ENCODE results near the gene LURAP1L.
A peak's percentile ranks its signal among the peaks of the same experiment; 100 is the strongest.

Gene LURAP1L

DNA sequence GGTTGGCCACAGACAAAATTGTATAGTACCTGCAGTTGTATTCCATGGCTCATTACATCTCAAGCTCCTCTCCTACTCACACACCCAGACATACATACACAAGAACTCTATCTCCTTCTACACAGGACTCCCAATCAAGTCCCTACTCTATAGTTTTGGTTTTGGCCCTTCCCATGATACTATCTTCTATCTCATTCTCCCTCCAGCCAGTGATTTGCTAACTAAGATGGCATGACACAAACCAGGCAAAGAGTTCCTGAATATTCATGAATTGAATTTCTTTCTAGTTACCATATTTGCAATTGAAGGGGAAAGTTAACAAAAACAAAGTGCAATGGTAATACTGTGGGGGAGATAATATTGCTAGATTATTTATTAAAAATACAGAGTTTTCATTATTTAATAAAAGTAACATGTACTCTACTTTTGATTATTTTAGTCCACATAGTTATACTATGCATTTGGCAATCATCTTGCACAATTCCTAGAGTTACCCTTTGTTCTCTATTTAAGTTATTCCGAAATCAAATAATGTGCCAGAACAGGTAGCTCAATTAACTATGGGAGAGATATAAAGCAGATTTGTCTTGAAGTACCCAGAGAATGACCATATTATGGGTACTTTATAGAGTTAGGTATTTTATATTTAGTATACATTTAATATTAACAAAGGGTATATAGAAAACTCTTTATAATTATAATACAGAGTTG, 9.6 kb upstream of the LURAP1L start:
- no peak for TF ChIP-seq GATA2 (IDR thresholded peaks at IDR 0.05; ENCODE audit: low read depth, low read length)

- no peak for TF ChIP-seq GATA3 (IDR thresholded peaks at IDR 0.05; ENCODE audit: low read depth, low read length)
- no peak for TF ChIP-seq GATA2 (IDR thresholded peaks at IDR 0.05; ENCODE audit: low read depth, low read length)
These were observed 8.5 kb upstream of the LURAP1L start for GRCh38 chr9:12766357-12766756.

DNA sequence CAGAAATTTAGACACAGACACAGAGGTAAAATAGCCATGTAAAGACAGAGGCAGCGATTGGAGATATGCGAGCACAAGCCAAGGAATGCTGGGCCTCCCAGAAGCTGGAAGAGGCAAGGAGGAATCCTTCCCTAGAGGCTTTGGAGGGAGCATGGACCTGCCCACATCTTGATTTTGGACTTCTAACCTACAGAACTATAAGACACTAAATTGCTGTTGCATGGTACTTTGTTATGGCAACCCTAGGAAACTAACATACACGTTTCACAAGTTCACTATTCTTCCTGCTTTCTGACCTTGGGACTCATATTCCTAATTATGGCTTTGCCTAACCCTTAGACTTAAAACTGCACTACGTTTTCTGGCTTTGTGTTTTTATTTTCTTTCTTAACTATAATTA, 4.6 kb upstream of the LURAP1L start:
- TF ChIP-seq GATA2 (IDR thresholded peaks at IDR 0.05; ENCODE audit: low read depth, low read length) = no peak
- TF ChIP-seq GATA3 (IDR thresholded peaks at IDR 0.05; ENCODE audit: low read depth, low read length) = no peak

DNA sequence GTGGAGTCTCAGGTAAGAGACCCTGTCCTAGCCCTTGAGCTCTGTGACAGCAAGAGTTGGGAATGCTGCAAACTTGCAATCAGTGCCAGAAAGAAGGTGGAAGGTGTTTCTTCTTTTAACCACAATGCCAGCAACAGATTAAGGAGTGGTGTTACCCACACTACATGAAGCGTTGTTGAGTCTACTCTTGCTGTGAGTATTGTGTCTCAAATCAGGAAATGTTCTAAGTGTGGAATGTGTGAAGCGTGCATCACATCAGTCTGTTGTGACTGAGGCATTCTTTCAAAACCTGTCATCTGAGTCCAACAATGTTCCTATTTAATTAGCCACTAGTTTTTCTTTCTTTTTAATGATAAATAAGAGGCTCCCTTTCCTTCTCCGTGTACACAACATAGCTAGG, 2.9 kb upstream of the LURAP1L start:
- no peak for TF ChIP-seq GATA3 (IDR thresholded peaks at IDR 0.05; ENCODE audit: low read depth, low read length)
- TF ChIP-seq GATA2 (IDR thresholded peaks at IDR 0.05; ENCODE audit: low read depth, low read length) = no peak

GRCh38 chr9:12773562-12773961, 1.3 kb upstream of the LURAP1L start:
- TF ChIP-seq GATA3 (IDR thresholded peaks at IDR 0.05; ENCODE audit: low read depth, low read length) = no peak
- no peak for TF ChIP-seq GATA2 (IDR thresholded peaks at IDR 0.05; ENCODE audit: low read depth, low read length)

GRCh38 chr9:12775679-12776512, 1.1 kb downstream of the LURAP1L start:
- TF ChIP-seq GATA2 (IDR thresholded peaks at IDR 0.05; ENCODE audit: low read depth, low read length) (0 out of 2 replicates have a peak, but pooled peaks have one; percentile 21), GATA3 (IDR thresholded peaks at IDR 0.05; ENCODE audit: low read depth, low read length) (no peak)

DNA sequence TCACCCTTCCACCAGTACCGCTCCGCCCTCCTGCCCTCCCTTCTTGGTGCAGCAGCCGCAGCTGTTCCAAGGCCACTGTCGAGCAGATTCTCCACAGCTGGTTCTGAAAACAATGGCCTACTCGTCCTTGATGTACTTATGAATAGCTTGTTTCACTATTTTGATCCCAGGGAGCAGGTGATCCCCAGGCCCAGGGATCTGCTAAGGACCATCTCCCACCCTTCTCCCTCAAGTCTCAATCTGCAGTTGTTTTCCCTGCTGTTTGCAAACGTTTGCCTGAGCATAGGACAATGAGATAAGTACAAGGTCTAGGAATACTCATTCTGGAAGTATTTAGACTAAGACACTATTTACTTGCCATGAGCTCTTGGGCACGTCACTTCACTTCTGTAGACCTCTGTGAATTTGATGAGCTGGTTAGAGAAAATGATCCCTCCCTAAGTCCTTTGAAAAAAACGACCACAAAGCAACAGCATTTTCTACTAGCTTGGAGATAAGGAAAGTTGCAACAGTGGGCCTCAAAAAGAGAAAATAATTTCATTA, 1.8 kb downstream of the LURAP1L start:
- TF ChIP-seq GATA3 (IDR thresholded peaks at IDR 0.05; ENCODE audit: low read depth, low read length) (no peak), GATA2 (IDR thresholded peaks at IDR 0.05; ENCODE audit: low read depth, low read length) (no peak)

DNA sequence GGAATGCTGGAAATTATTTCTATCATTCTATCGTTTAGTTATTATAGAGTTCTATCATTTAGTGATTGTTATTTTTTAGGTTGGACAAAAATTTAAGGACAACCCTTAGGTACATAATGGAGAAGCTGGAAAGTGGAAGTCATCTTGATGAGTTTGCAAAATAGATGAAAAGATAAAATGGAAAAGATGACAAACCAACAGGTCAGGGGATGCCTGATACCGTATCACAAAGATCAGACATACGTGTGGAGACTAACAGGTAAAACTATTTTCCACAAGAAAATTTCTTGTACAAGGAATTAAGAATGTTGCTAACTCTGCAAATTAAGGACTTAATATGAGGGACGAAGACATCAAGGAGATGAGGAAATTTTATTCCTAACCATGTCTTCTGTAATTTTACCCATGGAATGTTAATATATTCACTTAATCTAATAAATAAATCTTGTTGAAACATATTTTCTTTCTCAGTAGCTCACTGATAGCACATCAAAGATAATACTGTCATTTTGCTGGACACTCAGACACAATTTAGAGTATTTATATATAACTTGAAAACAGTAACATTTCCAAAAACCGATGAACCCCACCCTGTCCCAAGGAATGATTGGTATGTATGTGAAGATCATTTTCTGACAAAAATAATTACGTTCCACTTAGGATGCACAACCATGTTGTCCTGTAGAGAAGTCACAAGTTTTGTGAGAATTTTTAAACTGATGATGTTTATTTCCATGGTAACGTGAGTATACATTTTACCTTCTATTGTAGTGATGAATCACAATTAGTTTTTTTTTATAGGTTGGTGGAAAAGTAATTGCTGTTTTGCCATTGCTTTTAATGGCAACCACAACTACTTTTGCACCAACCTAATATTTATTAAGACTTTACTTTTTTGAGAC, 2.6 kb downstream of the LURAP1L start:
- no peak; the same call in none of the 2 replicates for TF ChIP-seq GATA3 (IDR thresholded peaks at IDR 0.05; ENCODE audit: low read depth, low read length)
- TF ChIP-seq GATA2 (IDR thresholded peaks at IDR 0.05; ENCODE audit: low read depth, low read length) = no peak

DNA sequence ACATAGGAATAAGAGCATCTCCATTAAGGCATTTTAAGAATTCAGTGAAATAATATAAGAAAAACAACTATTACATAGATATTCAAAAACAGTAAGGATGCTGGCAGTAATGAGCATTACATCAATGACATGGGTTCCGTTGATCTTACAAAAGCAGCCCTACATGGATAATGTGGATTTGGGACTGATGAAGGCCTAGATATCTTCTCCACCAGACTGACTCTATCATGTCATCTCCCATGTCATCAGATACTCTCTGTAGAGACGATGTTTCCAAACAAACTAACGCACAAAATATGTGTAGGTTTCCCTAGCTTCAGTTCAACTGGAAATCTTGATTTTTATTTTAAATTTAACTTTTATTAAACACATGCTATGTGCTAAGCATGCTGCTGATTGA, 3.6 kb downstream of the LURAP1L start:
- no peak for TF ChIP-seq GATA2 (IDR thresholded peaks at IDR 0.05; ENCODE audit: low read depth, low read length)
- peak; percentile 15; the same call in 1 of the 2 replicates for TF ChIP-seq GATA3 (IDR thresholded peaks at IDR 0.05; ENCODE audit: low read depth, low read length)

DNA sequence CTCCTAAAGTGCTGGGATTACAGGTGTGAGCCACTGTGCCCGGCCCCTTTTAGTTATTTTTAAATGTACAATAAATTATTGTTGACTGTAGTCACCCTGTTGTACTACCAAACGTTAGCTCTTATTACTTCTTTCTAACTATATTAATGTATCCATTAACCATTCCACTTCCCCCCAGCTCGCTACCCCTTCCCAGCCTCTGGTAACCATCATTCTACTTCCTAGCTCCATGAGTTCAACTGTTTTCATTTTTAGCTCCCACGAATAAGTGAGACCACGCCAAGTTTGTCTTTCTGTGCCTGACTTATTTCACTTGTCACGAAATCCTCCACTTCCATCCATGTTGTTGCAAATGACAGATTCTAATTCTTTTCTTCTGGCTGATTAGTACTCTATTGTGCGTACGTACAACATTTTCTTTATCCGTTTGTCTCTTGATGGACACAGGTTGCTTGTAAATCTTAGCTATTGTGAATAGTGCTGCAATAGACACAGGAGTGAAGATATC, 6.5 kb downstream of the LURAP1L start:
- TF ChIP-seq GATA3 (IDR thresholded peaks at IDR 0.05; ENCODE audit: low read depth, low read length) = no peak
- no peak for TF ChIP-seq GATA2 (IDR thresholded peaks at IDR 0.05; ENCODE audit: low read depth, low read length)

GRCh38 chr9:12783767-12784460, 9.1 kb downstream of the LURAP1L start:
- no peak for TF ChIP-seq GATA3 (IDR thresholded peaks at IDR 0.05; ENCODE audit: low read depth, low read length)
- TF ChIP-seq GATA2 (IDR thresholded peaks at IDR 0.05; ENCODE audit: low read depth, low read length) = no peak

DNA sequence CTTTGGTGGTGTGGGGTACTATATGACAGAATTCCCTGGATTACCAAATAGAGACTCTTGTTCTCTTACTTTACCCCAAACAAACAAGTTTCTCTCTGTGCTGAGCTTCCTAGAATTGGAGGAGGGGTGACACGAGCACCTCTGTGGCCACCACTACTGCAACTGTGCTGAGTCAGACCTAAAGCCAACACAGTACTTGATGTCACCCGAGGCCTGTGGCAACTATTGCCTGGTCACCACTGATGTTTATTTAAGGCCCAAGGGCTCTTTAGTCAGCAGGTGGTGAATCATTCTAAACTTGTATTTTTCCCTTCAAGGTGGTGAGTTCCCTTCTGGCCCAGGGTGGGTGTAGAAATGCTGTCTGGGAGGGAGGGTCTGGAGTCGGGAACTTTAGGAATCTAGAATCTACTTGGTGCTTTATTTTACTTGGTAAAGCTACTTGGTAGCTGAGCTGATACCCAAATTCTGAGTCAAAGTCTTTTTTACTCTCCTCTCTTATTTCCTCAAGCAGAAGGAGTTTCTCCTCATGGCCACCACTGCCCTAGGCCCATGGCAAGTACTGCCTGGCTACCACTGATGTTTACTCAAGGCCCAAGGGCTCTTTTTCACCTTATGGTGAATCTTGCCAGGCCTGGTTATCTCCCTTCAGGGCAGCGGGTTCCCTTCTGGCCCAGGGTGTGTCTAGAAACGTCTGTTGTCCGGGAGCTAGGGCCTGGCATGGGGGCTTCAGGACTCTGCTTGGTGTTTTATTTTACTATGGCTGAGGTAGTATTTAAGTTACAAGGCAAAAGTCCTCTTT, 9.8 kb downstream of the LURAP1L start:
- no peak for TF ChIP-seq GATA2 (IDR thresholded peaks at IDR 0.05; ENCODE audit: low read depth, low read length)
- TF ChIP-seq GATA3 (IDR thresholded peaks at IDR 0.05; ENCODE audit: low read depth, low read length) = no peak

Measured in SH-SY5Y (cell line).